Measurements from ENCODE around the gene PLA2G6. TPM values are rescaled to one million over a fixed set of nuclear protein-coding genes. Genes with fewer than 3 reads are reported as not detected.
A peak's percentile ranks its signal among the peaks of the same experiment; 100 is the strongest.

Gene PLA2G6
- total RNA-seq, 1 experiment from 2014 or later, result 24.1 TPM

GRCh38 chr22:38106814-38107578 lies 74.6 kb downstream of the PLA2G6 start:
- Histone ChIP-seq H3K56ac (ENCODE audit: insufficient read length, low read depth, low read length) (no peak overlapping the region), H3K14ac (ENCODE audit: insufficient read depth, low read length) (no peak overlapping the region), H3K4me1 (ENCODE audit: insufficient read depth, low read length) (no peaks in the 10 kb centered on the region), H2AFZ (ENCODE audit: low read length) (no peak overlapping the region), H2AK5ac (ENCODE audit: insufficient read length, low read length) (no peak overlapping the region), H3K4me2 (ENCODE audit: insufficient read depth, insufficient read length, low read length) (no peak overlapping the region), H3K27ac (ENCODE audit: insufficient read length, low read depth, low read length) (no peak overlapping the region), H2BK20ac (ENCODE audit: low read depth, low read length, poor library complexity, severe bottlenecking) (no peak overlapping the region), H4K8ac (replicated peaks; ENCODE audit: insufficient read length, low read depth, low read length) (no peak overlapping the region), H4K91ac (ENCODE audit: insufficient read length, low read depth, low read length) (no peak overlapping the region), H3K18ac (ENCODE audit: insufficient read length, low read depth, low read length) (no peak overlapping the region), H3K4ac (ENCODE audit: low read depth, low read length) (no peak overlapping the region), H2BK5ac (ENCODE audit: insufficient read length, low read length) (no peak overlapping the region), H3K23me2 (ENCODE audit: insufficient read length, low read depth, low read length, poor library complexity, severe bottlenecking) (no peaks in the 10 kb centered on the region), H2BK15ac (ENCODE audit: low read depth, low read length) (no peak overlapping the region), H2BK120ac (ENCODE audit: low read depth, low read length, poor library complexity, severe bottlenecking) (no peak overlapping the region), H3K9ac (ENCODE audit: extremely low read depth, insufficient read length, low read length) (no peak overlapping the region), H4K20me1 (ENCODE audit: control insufficient read depth, insufficient read depth, insufficient read length) (no peaks in the 10 kb centered on the region), H3K23ac (ENCODE audit: insufficient read length, low read depth, low read length) (no peak overlapping the region), H3K27me3 (ENCODE audit: insufficient read depth, low read length) (no peaks in the 10 kb centered on the region), H3T11ph (ENCODE audit: low read length) (no peak overlapping the region), H3K79me1 (ENCODE audit: insufficient read depth, low read depth, low read length, poor library complexity, severe bottlenecking) (no peaks in the 10 kb centered on the region), H3K79me2 (ENCODE audit: insufficient read depth, low read length) (no peaks in the 10 kb centered on the region), H3K9me3 (ENCODE audit: control insufficient read depth, low read depth, low read length) (no peaks in the 10 kb centered on the region), H4K5ac (ENCODE audit: insufficient read length, low read depth, low read length) (no peak overlapping the region), H2BK12ac (ENCODE audit: insufficient read length, low read depth, low read length) (no peak overlapping the region)
- peaks cover 0 to 3% of the 10 kb centered on the region in 2 experiments; a peak in 1 of 5 replicates for H3K9me3 Mint-ChIP-seq
- H3K4me1 Mint-ChIP-seq, result peaks cover 0 to 7% of the 10 kb centered on the region in 2 experiments; a peak in 2 of 4 replicates
- H3K27me3 Mint-ChIP-seq (ENCODE audit: low read depth), result no peaks in the 10 kb centered on the region; the same call in 1 of the 2 replicates
- TF ChIP-seq CTCF (conservative IDR thresholded peaks at IDR 0.05), result no peak
- peak overlapping the region in 2 of 3 experiments; percentile 44 to 87; a peak in 2 of 7 replicates for H3K27ac Mint-ChIP-seq
- H3K36me3 Mint-ChIP-seq (ENCODE audit: insufficient read depth in 1 of 3, low read depth in 3 of 3), result no peaks in the 10 kb centered on the region
- DNase-seq, result no peak
- no peak overlapping the region for H3K4me3 Mint-ChIP-seq
- no CpG with 5 or more reads among the region's 17 CpGs for WGBS (ENCODE audit: extremely low coverage, insufficient read length, low lambda C conversion rate)

All from H9 (cell line).